Measurements from ENCODE around the gene EIF4H. TPM values are rescaled to one million over a fixed set of nuclear protein-coding genes. Genes with fewer than 3 reads are reported as not detected.
A peak's percentile ranks its signal among the peaks of the same experiment; 100 is the strongest.
"Not testable (repeated sequence)": the region's sequence is repeated elsewhere in the genome, so short reads cannot be mapped to it uniquely, and the experiment has no call there.

The EIF4H gene
- total and polyA plus RNA-seq, 2 donors (not counting 1 experiment from before 2014, with no cell fraction given): 127 to 199 TPM

DNA sequence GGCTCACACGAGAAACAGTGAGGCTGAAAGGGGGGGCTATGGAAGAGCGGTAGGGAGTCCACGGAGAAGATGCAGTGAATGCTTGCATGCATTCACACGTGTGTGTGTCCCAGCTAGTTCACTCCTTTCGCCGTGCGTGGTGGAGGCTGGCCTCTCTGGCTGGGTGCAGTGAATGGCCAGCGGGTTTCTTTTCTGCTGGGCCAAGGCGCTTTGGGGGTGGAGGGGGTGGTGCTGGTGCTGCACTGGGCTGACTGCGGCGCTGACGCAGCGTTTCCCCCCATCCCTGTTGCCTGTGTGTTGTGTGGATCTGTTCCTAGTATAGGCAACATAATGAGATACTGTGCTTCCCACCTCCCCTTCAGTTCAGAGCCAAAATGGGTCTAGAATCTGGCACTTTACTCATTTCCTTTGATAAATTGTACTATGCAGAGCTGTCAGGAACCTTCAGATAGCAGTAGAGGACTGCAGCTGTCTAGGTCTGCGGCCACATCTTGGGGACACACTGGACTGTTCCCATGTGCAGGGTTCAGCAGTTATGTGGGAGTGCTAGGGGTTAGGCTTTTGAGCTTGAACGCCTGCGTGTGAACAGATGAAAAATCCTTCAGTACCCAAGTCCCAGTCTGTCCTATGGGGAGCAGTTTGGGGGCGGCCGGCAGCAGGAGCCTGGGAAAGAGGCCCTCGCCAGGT lies 22.0 kb downstream of the EIF4H start:
- H3K79me2 ChIP-seq (ENCODE audit: control insufficient read depth, insufficient read depth, low read length); H3K9me3 Mint-ChIP-seq (ENCODE audit: insufficient read depth); H3K27me3 ChIP-seq (replicated peaks in 1 of 4; ENCODE audit: control extremely low read depth in 1 of 4, control insufficient read depth in 3 of 4, insufficient read depth in 4 of 4, low read length in 3 of 4); H3K4me3 Mint-ChIP-seq; H3K27ac ChIP-seq (ENCODE audit: low read length in 2 of 2); DNase-seq; H3K4me2 ChIP-seq (replicated peaks; ENCODE audit: low read depth, low read length, poor library complexity, severe bottlenecking); H3K27ac Mint-ChIP-seq; intact Hi-C loops (cut with micrococcal nuclease); H3K4me1 Mint-ChIP-seq; H3K9ac ChIP-seq (ENCODE audit: low read length); POLR2A ChIA-PET; ATAC-seq (ENCODE audit: low read depth); H3K27me3 Mint-ChIP-seq; H3K9me3 ChIP-seq (ENCODE audit: control extremely low read depth in 1 of 3, control insufficient read depth in 2 of 3, insufficient read depth in 1 of 3, low read length in 2 of 3); H3K4me1 ChIP-seq (ENCODE audit: control insufficient read depth in 2 of 2, insufficient read depth in 2 of 2, low read length in 2 of 2); H2AFZ ChIP-seq (ENCODE audit: insufficient read depth, low read depth, low read length, poor library complexity, severe bottlenecking); H3K4me3 ChIP-seq (ENCODE audit: control extremely low read depth in 1 of 5, extremely low read depth in 1 of 5, insufficient read depth in 1 of 5, low read depth in 2 of 5, low read length in 4 of 5): not testable (repeated sequence)
- WGBS (ENCODE audit: insufficient coverage): no CpG with 5 or more reads among the region's 19 CpGs
- CTCF ChIA-PET: interaction anchor here (2.7 kb wide), 1 partner anchor 10 kb away, joined by 20 read pairs; no protein-coding TSS in a partner anchor
- Histone ChIP-seq H3K36me3 (replicated peaks in 1 of 2; ENCODE audit: control extremely low read depth in 1 of 2, control insufficient read depth in 1 of 2, extremely low read depth in 1 of 2, insufficient read depth in 2 of 2, low read length in 1 of 2) (peaks cover 2 to 36% of the 10 kb centered on the region in 2 experiments), H4K20me1 (ENCODE audit: control insufficient read depth, insufficient read depth, low read length, poor library complexity, severe bottlenecking) (peaks cover 23% of the 10 kb centered on the region)

DNA sequence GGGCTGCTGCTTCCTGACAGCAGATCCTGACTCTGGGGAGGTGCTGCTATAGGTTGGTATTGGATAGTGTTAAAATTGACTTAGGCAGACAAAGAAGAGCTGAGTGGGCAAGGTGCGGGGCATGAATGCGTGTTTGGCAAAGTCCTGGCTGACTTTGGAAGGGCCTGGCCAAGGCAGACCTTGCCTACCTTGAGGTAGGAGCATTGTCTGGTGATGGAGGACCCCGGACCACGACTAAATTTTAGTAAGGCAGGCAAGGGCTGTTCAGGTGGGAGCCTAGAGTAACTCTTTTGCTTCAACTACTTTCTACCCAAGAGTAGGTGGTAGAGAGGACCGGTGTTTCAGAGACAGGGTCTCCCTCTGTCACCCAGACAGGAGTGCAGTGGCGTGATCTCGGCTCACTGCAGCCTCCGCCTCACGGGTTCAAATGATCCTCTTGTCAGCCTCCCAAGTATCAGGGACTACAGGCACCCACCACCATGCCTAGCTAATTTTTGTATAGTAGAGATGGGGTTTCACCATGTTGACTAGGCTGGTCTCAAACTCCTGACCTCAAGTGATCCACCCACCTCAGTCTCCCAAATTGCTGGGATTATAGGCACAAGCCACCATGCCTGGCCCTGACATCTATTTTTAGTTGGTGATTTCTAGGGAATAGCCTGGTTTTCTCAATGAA lies 23.4 kb downstream of the EIF4H start:
- intact Hi-C loops (cut with micrococcal nuclease): no loop called here
- Histone ChIP-seq H3K9ac (ENCODE audit: low read length) (no peak overlapping the region), H3K27ac (ENCODE audit: low read length in 2 of 2) (no peak overlapping the region), H3K4me1 (ENCODE audit: control insufficient read depth in 2 of 2, insufficient read depth in 2 of 2, low read length in 2 of 2) (no peaks in the 10 kb centered on the region), H3K27me3 (replicated peaks in 1 of 4; ENCODE audit: control extremely low read depth in 1 of 4, control insufficient read depth in 3 of 4, insufficient read depth in 4 of 4, low read length in 3 of 4) (no peaks in the 10 kb centered on the region), H2AFZ (ENCODE audit: insufficient read depth, low read depth, low read length, poor library complexity, severe bottlenecking) (no peak overlapping the region), H3K79me2 (ENCODE audit: control insufficient read depth, insufficient read depth, low read length) (peaks cover 8% of the 10 kb centered on the region), H3K9me3 (ENCODE audit: control extremely low read depth in 1 of 3, control insufficient read depth in 2 of 3, insufficient read depth in 1 of 3, low read length in 2 of 3) (no peaks in the 10 kb centered on the region), H3K4me2 (replicated peaks; ENCODE audit: low read depth, low read length, poor library complexity, severe bottlenecking) (no peak overlapping the region), H3K4me3 (ENCODE audit: control extremely low read depth in 1 of 5, extremely low read depth in 1 of 5, insufficient read depth in 1 of 5, low read depth in 2 of 5, low read length in 4 of 5) (no peak overlapping the region), H3K36me3 (replicated peaks in 1 of 2; ENCODE audit: control extremely low read depth in 1 of 2, control insufficient read depth in 1 of 2, extremely low read depth in 1 of 2, insufficient read depth in 2 of 2, low read length in 1 of 2) (peaks cover 2 to 24% of the 10 kb centered on the region in 2 experiments), H4K20me1 (ENCODE audit: control insufficient read depth, insufficient read depth, low read length, poor library complexity, severe bottlenecking) (peaks cover 20% of the 10 kb centered on the region)
- CTCF ChIA-PET: interaction anchor here (0.5 to 2.7 kb wide), 6 partner anchors 9 to 219 kb away, joined by 3 to 20 read pairs (median 3); no protein-coding TSS in a partner anchor
- peak overlapping the region; percentile 37 for H3K27ac Mint-ChIP-seq
- TF ChIP-seq EZH2 (IDR thresholded peaks at IDR 0.05; ENCODE audit: borderline replicate concordance, insufficient read depth, low read depth, low read length, poor library complexity, severe bottlenecking) (no peak), CTCF (IDR thresholded peaks at IDR 0.05) (no peak)
- H3K4me3 Mint-ChIP-seq: no peak overlapping the region
- no peaks in the 10 kb centered on the region for H3K9me3 Mint-ChIP-seq (ENCODE audit: insufficient read depth)
- DNase-seq: no peak
- ATAC-seq (ENCODE audit: low read depth): no peak
- no peaks in the 10 kb centered on the region for H3K27me3 Mint-ChIP-seq
- POLR2A ChIA-PET: interaction anchor here (0.7 kb wide), 3 partner anchors 28 to 191 kb away, joined by 7 to 9 read pairs (median 8); no protein-coding TSS in a partner anchor
- peaks cover under 1% of the 10 kb centered on the region for H3K4me1 Mint-ChIP-seq
- 100% methylated on average over 2 of the region's 9 CpGs for WGBS (ENCODE audit: insufficient coverage)

Data from B cell (primary cell).